Heart right ventricle (tissue), 16 donors: ENCODE results near the gene RNF38. TPM values are rescaled to one million over a fixed set of nuclear protein-coding genes. Genes with fewer than 3 reads are reported as not detected.

Experiments
- ATAC-seq, 8 donors: fragments of 200-7000 bp; cut with Tn5 transposase; one replicate each; pipeline ENCODE4 v1.9.1; 2020; ENCODE audit warnings: mild to moderate bottlenecking in 8 of 8, moderate library complexity in 8 of 8, moderate number of reproducible peaks in 1 of 8
- DNase-seq, 2 donors: peaks; one replicate each; pipeline ENCODE4 v3.0.0-alpha.2; 2020
- H3K27ac ChIP-seq, 10 donors: fragments of 200-600 bp; sonication (generic) in 2 of 10; one replicate each; pipeline versions ENCODE4 v1.5.0 to v1.8.0; 2020 to 2022; ENCODE audit warnings: mild to moderate bottlenecking in 3 of 10
- H3K27me3 ChIP-seq, 7 donors: fragments of 200-600 bp; one replicate each; pipeline ENCODE4 v1.8.0; 2021 to 2022; ENCODE audit warnings: mild to moderate bottlenecking in 2 of 7
- H3K36me3 ChIP-seq, 9 donors: fragments of 200-600 bp; sonication (generic) in 1 of 9; one replicate each; pipeline versions ENCODE4 v1.5.0 to v1.8.0; 2020 to 2022; ENCODE audit warnings: mild to moderate bottlenecking in 2 of 9
- H3K4me1 ChIP-seq, 9 donors: fragments of 200-600 bp; sonication (generic) in 1 of 9; one replicate each; pipeline versions ENCODE4 v1.5.0 to v1.8.0; 2020 to 2022; ENCODE audit warnings: mild to moderate bottlenecking in 4 of 9
- H3K4me3 ChIP-seq, 10 donors: fragments of 200-600 bp; sonication (generic) in 2 of 10; one replicate each; pipeline versions ENCODE4 v1.5.0 to v1.8.0; 2020 to 2022; ENCODE audit warnings: mild to moderate bottlenecking in 7 of 10, moderate library complexity in 2 of 10
- H3K9me3 ChIP-seq, 11 donors: fragments of 200-600 bp in 10 of 11; sonication (generic) in 2 of 11; one replicate each; pipeline versions ENCODE4 v1.5.0 to v1.8.0; 2013 to 2022; ENCODE audit warnings: mild to moderate bottlenecking in 2 of 11, control low read depth in 1 of 11, moderate library complexity in 1 of 11
- CTCF ChIP-seq, 9 donors: fragments of 200-600 bp; sonication (generic) in 2 of 9; IDR thresholded peaks; one replicate each; pipeline versions ENCODE4 v1.5.0 to v1.8.0; 2021 to 2022; ENCODE audit warnings: antibody characterized with exemption in 9 of 9, mild to moderate bottlenecking in 5 of 9, moderate library complexity in 1 of 9
- WGBS, 2 donors: extraction: QIAGEN DNeasy Blood & Tissue Kit; methylation state at CpG; one replicate each; pipeline ENCODE4 v1.1.7; 2013; ENCODE audit warnings: inconsistent platforms in 1 of 2; 5-methylcytosine and 5-hydroxymethylcytosine counted together
- intact Hi-C, 10 donors: fragments of 100-400 bp; cut with DNase I; formaldehyde crosslinking; loops; one replicate each; pipeline versions ENCODE4 v1.11.1 to v1.14.2; 2022
- polyA plus RNA-seq, 2 donors: library from polyadenylated mRNA; stranded (reverse); fragments of 200-250 nt; gene quantifications; one replicate each; pipeline ENCODE4 v1.2.3, GENCODE V29; 2013
- total RNA-seq, 10 donors: library from RNA; stranded (reverse); fragmentation: NEBNext Ultra II Directional in 3 of 10; extraction: Animal tissue kit (Norgen Biotek cat#: 25700) in 3 of 10; gene quantifications; one replicate each; pipeline versions ENCODE4 v1.2.1 to v1.2.4, GENCODE V29; 2021 to 2023
- donor health status: Arrhythmogenic right ventricular cardiomyopathy.
- donor health status: ischemic (EF 13 %, LVEDD 7.1; RV severe dilation, severe dysfunction).
- donor health status: healthy with polysubstance abuse.
- donor health status: DM: no; HTN: yes; CAD: no.
- donor health status: DM: no; HTN: no; CAD: no.
- donor health status: ischemic (EF 25% LVEDD 6.9; RV normal size, moderate dysfunction).
- donor health status: ischemic (EF 25% LVEDD 5.7; RV mildly dilated, moderate dysfunction).
- donor health status: healthy.
- donor health status: DM: yes; HTN: yes; CAD: no.
- donor health status: Ischemic cardiomyopathy.
- donor health status: ischemic (EF 35%, LVEDD 5.7; RV mildly dilated, moderate dysfunction).
- donor health status: nonischemic (EF 11% LVEDD 7.7; RV severe dilation, severe dysfunction).
- donor health status: DM: yes; HTN: yes; CAD: no.
- donor health status: PGD.
- donor health status: ischemic (EF 29% LVEDD 5.4; RV normal size, mild dysfunction).
- donor health status: nonischemic (EF 23%, LVEDD 6.1; RV moderate dilation, normal function).

The RNF38 gene
- total and polyA plus RNA-seq, 12 donors = 6.4 to 56.0 (median 32.8) TPM

DNA sequence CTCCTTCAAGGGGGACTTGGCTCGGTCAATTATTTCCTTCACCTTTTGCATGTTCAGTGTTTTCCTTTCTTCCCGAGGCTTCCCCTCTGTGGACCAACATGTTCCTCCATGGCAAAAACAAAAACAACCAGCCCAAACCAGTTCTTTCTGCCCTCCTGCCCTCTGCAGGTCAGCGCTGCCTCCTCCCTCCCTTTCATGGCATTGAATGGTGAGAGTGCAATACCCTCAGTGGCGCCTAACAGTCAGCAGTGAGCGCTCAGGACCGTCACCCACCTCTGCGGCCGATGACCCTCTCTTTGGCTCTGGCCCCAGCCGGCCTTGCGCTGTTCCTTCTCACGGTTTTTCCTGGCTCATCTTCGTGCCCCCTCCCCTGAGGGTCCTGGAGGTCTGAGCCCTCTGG lies 107.4 kb downstream of the RNF38 start:
- Histone ChIP-seq H3K4me1 (peaks cover 0 to 12% (median 3%) of the 10 kb centered on the region in 9 donors), H3K9me3 (no peaks in the 10 kb centered on the region), H3K36me3 (no peaks in the 10 kb centered on the region), H3K27me3 (no peaks in the 10 kb centered on the region), H3K4me3 (no peak overlapping the region), H3K27ac (no peak overlapping the region)
- intact Hi-C loops = no loop called here
- TF ChIP-seq CTCF (IDR thresholded peaks at IDR 0.05) = no peak
- ATAC-seq (no peak), DNase-seq (no peak)
- WGBS, 2 donors = 84 to 88% methylated on average over 12 of the region's 12 CpGs

DNA sequence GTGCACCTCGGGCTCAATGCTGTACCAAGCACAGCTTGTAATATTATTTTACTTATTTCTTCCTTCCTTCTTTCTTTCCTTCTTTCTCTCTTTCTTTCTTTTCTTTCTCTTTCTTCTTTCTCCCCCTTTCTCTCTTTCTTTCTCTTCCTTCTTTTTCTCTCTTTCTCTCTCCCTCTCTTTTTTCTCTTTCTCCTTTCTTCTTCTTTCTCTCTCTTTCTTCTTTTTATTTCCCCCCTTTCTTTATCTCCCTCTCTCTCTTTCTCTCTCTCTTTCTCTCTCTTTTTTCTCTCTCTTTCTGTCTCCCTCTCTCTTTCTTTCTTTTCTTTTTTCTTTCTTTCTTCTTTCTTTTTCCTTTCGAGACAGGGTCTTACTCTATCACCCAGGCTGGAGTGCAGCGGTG lies 109.1 kb downstream of the RNF38 start:
- no peaks in the 10 kb centered on the region for H3K4me1 ChIP-seq
- intact Hi-C loops = no loop called here
- no peak overlapping the region for H3K27ac ChIP-seq
- ATAC-seq (no peak), DNase-seq (no peak)
- no peaks in the 10 kb centered on the region for H3K9me3 ChIP-seq
- WGBS, 2 donors = 92 to 94% methylated on average over 3 of the region's 3 CpGs
- H3K36me3 ChIP-seq = no peaks in the 10 kb centered on the region
- H3K27me3 ChIP-seq = no peaks in the 10 kb centered on the region
- TF ChIP-seq CTCF (IDR thresholded peaks at IDR 0.05) = no peak
- H3K4me3 ChIP-seq = no peak overlapping the region

- Histone ChIP-seq H3K36me3 (no peaks in the 10 kb centered on the region), H3K27ac (no peak overlapping the region), H3K4me1 (no peaks in the 10 kb centered on the region), H3K4me3 (no peak overlapping the region), H3K27me3 (no peaks in the 10 kb centered on the region), H3K9me3 (no peaks in the 10 kb centered on the region)
- DNase-seq (no peak), ATAC-seq (no peak)
- intact Hi-C loops = no loop called here
- no peak for TF ChIP-seq CTCF (IDR thresholded peaks at IDR 0.05)
- WGBS, 2 donors = 91 to 93% methylated on average over 3 of the region's 3 CpGs
These were observed 110.1 kb downstream of the RNF38 start for GRCh38 chr9:36289836-36290435.

DNA sequence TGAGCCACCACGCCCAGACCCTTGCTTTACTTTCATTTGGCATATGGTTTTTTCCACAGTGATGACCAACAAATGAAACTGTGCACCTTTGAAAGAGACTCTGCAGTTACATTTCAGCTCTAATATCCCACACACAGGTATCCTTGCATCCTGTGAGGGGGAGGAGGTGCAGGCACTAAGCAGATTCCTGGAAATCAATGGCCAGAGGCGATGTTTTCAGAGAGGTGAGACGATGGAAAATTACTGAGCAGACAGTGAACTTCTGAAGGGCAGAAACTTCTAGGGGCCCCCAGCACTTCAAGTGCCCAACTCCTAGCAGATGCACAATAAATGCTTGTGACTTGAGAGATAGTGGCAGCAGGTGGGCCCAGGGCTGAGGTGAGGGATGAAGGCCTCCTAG lies 112.0 kb downstream of the RNF38 start:
- Histone ChIP-seq H3K27ac (no peak overlapping the region), H3K36me3 (no peaks in the 10 kb centered on the region), H3K4me3 (no peak overlapping the region), H3K27me3 (no peaks in the 10 kb centered on the region), H3K4me1 (no peaks in the 10 kb centered on the region), H3K9me3 (no peaks in the 10 kb centered on the region)
- intact Hi-C loops = no loop called here
- DNase-seq (no peak), ATAC-seq (no peak)
- no peak for TF ChIP-seq CTCF (IDR thresholded peaks at IDR 0.05)
- 91 to 93% methylated on average over 3 of the region's 3 CpGs for WGBS, 2 donors

Other genes starting within 250 kb of the RNF38 start
- under 1 TPM in 1 of 10 donors, not detected in 9; 0.15 TPM for gene CCIN, start 230.9 kb downstream of the RNF38 start, total RNA-seq
- gene CCIN, start 230.9 kb downstream of the RNF38 start, polyA plus RNA-seq = under 1 TPM in 1 of 2 donors, not detected in 1; 0.12 TPM
- 10 to 100 TPM; 44.5 to 80.4 (median 48.8) TPM for gene CLTA, start 209.3 kb downstream of the RNF38 start, total RNA-seq
- gene CLTA, start 209.3 kb downstream of the RNF38 start, polyA plus RNA-seq = 100 to 1,000 TPM in 1 of 2 donors, 10 to 100 TPM in 1; 34.3 to 138 TPM
- 10 to 100 TPM; 10.1 to 14.9 (median 12.5) TPM for gene GNE, start 141.8 kb downstream of the RNF38 start, total RNA-seq
- 1 to 10 TPM; 4.0 to 7.6 TPM for gene GNE, start 141.8 kb downstream of the RNF38 start, polyA plus RNA-seq
- gene MELK, start 172.6 kb upstream of the RNF38 start, total RNA-seq = 1 to 10 TPM in 2 of 10 donors, under 1 TPM in 4, not detected in 4; 0.16 to 3.1 (median 0.48) TPM
- under 1 TPM; 0.15 to 0.17 TPM for gene MELK, start 172.6 kb upstream of the RNF38 start, polyA plus RNA-seq